ENCODE data around the gene SLC6A12.

DNA sequence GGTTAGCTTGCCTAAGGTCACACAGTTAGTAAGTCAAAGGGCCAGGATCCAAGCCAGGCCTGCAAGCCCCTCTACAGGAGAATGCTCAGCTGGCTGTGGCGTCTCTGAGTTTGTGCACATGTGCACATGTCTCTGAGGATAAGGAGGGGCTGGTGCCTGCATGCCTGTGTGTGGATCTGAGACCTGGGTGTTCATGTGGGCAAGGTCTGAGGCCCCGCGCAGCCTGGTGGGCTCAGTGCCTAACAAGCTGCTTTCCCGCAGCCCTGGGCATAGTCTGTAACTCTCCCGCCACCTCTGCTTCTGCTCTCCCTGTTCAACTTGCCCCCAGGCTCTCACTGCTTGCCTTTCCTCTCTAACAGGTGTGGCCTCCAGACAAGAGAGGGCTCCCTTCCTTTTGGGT, 4.3 kb upstream of the SLC6A12 start:
- TF ChIP-seq, protein P1, sequence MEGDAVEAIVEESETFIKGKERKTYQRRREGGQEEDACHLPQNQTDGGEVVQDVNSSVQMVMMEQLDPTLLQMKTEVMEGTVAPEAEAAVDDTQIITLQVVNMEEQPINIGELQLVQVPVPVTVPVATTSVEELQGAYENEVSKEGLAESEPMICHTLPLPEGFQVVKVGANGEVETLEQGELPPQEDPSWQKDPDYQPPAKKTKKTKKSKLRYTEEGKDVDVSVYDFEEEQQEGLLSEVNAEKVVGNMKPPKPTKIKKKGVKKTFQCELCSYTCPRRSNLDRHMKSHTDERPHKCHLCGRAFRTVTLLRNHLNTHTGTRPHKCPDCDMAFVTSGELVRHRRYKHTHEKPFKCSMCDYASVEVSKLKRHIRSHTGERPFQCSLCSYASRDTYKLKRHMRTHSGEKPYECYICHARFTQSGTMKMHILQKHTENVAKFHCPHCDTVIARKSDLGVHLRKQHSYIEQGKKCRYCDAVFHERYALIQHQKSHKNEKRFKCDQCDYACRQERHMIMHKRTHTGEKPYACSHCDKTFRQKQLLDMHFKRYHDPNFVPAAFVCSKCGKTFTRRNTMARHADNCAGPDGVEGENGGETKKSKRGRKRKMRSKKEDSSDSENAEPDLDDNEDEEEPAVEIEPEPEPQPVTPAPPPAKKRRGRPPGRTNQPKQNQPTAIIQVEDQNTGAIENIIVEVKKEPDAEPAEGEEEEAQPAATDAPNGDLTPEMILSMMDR (IDR thresholded peaks at IDR 0.05), result no peak
- no peak for TF ChIP-seq POLR2A (IDR thresholded peaks at IDR 0.05)

Measured in body of pancreas (tissue), 4 donors.